K562 (cell line): ENCODE measurements around the gene PRKAG2. TPM values are rescaled to one million over a fixed set of nuclear protein-coding genes. Genes with fewer than 3 reads are reported as not detected.

Source experiments
- CHD2 ChIP-seq: IDR thresholded peaks from 2 replicates; pipeline ENCODE4 v1.6.1; 2011; ENCODE audit warnings: low read depth, low read length
- EP400 ChIP-seq: fragments of 450-650 bp; IDR thresholded peaks from 2 replicates; pipeline ENCODE4 v1.6.1; 2017; ENCODE audit warnings: antibody characterized with exemption, mild to moderate bottlenecking, moderate library complexity
- ETV5 ChIP-seq: sonication (generic); formaldehyde crosslinking; IDR thresholded peaks from 2 replicates; pipeline ENCODE4 v1.4.0; 2020; ENCODE audit warnings: low read depth, mild to moderate bottlenecking, missing genetic modification reagents
- KDM1A ChIP-seq, 2 experiments: fragments of 450-650 bp; IDR thresholded peaks; 2 replicates each; pipeline ENCODE4 v1.6.1; 2016; ENCODE audit warnings: mild to moderate bottlenecking in 2 of 2
- TAL1 ChIP-seq: fragments of 450-650 bp; IDR thresholded peaks from 2 replicates; pipeline ENCODE4 v1.6.1; 2016; ENCODE audit warnings: mild to moderate bottlenecking
- TFAM ChIP-seq: fragments of 250-450 bp; sonication (Bioruptor Pico); conservative IDR thresholded peaks from 2 replicates; pipeline ENCODE4 v1.5.0; 2021; ENCODE audit warnings: mild to moderate bottlenecking, moderate library complexity
- ZKSCAN8 ChIP-seq: fragments of 200-800 bp; sonication (Bioruptor generic); IDR thresholded peaks from 2 replicates; pipeline ENCODE4 v1.6.1; 2016; ENCODE audit warnings: missing genetic modification characterization, missing compliant biosample characterization
- ZNF586 ChIP-seq: fragments of 450-650 bp; formaldehyde crosslinking; conservative IDR thresholded peaks from 2 replicates; pipeline ENCODE4 v1.4.0; 2020; ENCODE audit warnings: mild to moderate bottlenecking, moderate library complexity
- polyA plus RNA-seq, 8 experiments: library from polyadenylated mRNA; depleted of rRNA in 4 of 8; stranded (reverse) in 5 of 8; unstranded in 3 of 8; fragments of >200 nt; fragmentation: Nextera tagmentation in 2 of 8; fragmentation: Illumina TruSeq in 1 of 8; extraction: Ambion mirVana in 2 of 8; extraction: Trizol in 1 of 8; gene quantifications; 2 replicates each; pipeline versions ENCODE4 v1.2.1 to v1.2.3, GENCODE V29; 2011 to 2014; ENCODE audit warnings: inconsistent platforms in 1 of 8, missing spikeins in 1 of 8
- total RNA-seq, 7 experiments: library from RNA; depleted of rRNA in 6 of 7; stranded (reverse); fragments of >200 nt in 6 of 7; fragmentation: Illumina TruSeq in 2 of 7; extraction: Trizol in 2 of 7; gene quantifications; 2 replicates each; pipeline versions ENCODE4 v1.2.1 to v1.2.3, GENCODE V29; 2011 to 2021; ENCODE audit warnings: low replicate concordance in 1 of 7
- TF ChIP-seq, protein P1 (sequence below): fragments of 450-650 bp; IDR thresholded peaks from 2 replicates; pipeline ENCODE4 v1.6.1; 2016; ENCODE audit warnings: mild to moderate bottlenecking, moderate library complexity
- TF ChIP-seq, protein P2 (sequence below): sonication (generic); formaldehyde crosslinking; IDR thresholded peaks from 2 replicates; pipeline ENCODE4 v1.8.0; 2022; ENCODE audit warnings: missing genetic modification reagents, mild to moderate bottlenecking, borderline replicate concordance
- TF ChIP-seq, protein P3 (sequence below), 2 experiments: fragments of 150-350 bp in 1 of 2; IDR thresholded peaks; 2 replicates each; pipeline ENCODE4 v1.6.1; 2012 to 2016; ENCODE audit warnings: low read depth in 2 of 2, low read length in 2 of 2, mild to moderate bottlenecking in 1 of 2, moderate library complexity in 1 of 2

Gene PRKAG2
- total and polyA plus RNA-seq, 9 of the 15 experiments (the other 6 are each of a cell fraction or from before 2014, with no cell fraction given): 0.99 to 5.6 (median 3.3) TPM

DNA sequence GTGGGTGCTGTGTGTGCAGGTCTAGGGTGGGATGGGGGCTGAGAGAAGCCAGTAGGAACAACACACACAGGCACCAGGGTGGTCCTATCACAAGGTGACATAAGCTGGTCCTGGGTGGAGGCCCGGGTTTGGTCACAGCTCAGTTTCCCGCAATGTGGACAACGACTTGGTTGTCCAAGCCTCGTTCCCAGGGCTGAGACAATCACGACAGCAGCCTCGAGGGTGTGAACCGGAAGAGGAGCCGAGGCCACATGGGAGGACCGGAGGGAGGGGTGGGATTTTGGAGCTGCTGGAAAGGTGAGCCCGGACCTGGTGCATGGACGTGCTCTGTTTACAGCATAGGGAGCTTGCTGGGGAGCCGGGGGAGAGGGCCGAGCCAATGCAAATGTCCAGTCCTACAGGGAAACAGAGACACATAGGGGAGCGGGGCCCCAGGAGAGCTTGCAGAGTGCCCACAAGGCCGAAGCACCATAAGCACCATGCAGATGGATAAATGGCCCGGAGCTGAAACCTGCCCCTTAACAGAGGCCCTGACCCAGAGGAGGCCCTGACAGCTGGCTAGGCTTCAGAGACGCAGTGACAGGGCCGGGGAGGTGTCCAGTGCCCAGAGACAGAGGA is 92.8 kb downstream of the PRKAG2 start (continued):
- TF ChIP-seq, protein P1, sequence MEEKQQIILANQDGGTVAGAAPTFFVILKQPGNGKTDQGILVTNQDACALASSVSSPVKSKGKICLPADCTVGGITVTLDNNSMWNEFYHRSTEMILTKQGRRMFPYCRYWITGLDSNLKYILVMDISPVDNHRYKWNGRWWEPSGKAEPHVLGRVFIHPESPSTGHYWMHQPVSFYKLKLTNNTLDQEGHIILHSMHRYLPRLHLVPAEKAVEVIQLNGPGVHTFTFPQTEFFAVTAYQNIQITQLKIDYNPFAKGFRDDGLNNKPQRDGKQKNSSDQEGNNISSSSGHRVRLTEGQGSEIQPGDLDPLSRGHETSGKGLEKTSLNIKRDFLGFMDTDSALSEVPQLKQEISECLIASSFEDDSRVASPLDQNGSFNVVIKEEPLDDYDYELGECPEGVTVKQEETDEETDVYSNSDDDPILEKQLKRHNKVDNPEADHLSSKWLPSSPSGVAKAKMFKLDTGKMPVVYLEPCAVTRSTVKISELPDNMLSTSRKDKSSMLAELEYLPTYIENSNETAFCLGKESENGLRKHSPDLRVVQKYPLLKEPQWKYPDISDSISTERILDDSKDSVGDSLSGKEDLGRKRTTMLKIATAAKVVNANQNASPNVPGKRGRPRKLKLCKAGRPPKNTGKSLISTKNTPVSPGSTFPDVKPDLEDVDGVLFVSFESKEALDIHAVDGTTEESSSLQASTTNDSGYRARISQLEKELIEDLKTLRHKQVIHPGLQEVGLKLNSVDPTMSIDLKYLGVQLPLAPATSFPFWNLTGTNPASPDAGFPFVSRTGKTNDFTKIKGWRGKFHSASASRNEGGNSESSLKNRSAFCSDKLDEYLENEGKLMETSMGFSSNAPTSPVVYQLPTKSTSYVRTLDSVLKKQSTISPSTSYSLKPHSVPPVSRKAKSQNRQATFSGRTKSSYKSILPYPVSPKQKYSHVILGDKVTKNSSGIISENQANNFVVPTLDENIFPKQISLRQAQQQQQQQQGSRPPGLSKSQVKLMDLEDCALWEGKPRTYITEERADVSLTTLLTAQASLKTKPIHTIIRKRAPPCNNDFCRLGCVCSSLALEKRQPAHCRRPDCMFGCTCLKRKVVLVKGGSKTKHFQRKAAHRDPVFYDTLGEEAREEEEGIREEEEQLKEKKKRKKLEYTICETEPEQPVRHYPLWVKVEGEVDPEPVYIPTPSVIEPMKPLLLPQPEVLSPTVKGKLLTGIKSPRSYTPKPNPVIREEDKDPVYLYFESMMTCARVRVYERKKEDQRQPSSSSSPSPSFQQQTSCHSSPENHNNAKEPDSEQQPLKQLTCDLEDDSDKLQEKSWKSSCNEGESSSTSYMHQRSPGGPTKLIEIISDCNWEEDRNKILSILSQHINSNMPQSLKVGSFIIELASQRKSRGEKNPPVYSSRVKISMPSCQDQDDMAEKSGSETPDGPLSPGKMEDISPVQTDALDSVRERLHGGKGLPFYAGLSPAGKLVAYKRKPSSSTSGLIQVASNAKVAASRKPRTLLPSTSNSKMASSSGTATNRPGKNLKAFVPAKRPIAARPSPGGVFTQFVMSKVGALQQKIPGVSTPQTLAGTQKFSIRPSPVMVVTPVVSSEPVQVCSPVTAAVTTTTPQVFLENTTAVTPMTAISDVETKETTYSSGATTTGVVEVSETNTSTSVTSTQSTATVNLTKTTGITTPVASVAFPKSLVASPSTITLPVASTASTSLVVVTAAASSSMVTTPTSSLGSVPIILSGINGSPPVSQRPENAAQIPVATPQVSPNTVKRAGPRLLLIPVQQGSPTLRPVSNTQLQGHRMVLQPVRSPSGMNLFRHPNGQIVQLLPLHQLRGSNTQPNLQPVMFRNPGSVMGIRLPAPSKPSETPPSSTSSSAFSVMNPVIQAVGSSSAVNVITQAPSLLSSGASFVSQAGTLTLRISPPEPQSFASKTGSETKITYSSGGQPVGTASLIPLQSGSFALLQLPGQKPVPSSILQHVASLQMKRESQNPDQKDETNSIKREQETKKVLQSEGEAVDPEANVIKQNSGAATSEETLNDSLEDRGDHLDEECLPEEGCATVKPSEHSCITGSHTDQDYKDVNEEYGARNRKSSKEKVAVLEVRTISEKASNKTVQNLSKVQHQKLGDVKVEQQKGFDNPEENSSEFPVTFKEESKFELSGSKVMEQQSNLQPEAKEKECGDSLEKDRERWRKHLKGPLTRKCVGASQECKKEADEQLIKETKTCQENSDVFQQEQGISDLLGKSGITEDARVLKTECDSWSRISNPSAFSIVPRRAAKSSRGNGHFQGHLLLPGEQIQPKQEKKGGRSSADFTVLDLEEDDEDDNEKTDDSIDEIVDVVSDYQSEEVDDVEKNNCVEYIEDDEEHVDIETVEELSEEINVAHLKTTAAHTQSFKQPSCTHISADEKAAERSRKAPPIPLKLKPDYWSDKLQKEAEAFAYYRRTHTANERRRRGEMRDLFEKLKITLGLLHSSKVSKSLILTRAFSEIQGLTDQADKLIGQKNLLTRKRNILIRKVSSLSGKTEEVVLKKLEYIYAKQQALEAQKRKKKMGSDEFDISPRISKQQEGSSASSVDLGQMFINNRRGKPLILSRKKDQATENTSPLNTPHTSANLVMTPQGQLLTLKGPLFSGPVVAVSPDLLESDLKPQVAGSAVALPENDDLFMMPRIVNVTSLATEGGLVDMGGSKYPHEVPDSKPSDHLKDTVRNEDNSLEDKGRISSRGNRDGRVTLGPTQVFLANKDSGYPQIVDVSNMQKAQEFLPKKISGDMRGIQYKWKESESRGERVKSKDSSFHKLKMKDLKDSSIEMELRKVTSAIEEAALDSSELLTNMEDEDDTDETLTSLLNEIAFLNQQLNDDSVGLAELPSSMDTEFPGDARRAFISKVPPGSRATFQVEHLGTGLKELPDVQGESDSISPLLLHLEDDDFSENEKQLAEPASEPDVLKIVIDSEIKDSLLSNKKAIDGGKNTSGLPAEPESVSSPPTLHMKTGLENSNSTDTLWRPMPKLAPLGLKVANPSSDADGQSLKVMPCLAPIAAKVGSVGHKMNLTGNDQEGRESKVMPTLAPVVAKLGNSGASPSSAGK: peak; percentile 38
- TF ChIP-seq, protein P2, sequence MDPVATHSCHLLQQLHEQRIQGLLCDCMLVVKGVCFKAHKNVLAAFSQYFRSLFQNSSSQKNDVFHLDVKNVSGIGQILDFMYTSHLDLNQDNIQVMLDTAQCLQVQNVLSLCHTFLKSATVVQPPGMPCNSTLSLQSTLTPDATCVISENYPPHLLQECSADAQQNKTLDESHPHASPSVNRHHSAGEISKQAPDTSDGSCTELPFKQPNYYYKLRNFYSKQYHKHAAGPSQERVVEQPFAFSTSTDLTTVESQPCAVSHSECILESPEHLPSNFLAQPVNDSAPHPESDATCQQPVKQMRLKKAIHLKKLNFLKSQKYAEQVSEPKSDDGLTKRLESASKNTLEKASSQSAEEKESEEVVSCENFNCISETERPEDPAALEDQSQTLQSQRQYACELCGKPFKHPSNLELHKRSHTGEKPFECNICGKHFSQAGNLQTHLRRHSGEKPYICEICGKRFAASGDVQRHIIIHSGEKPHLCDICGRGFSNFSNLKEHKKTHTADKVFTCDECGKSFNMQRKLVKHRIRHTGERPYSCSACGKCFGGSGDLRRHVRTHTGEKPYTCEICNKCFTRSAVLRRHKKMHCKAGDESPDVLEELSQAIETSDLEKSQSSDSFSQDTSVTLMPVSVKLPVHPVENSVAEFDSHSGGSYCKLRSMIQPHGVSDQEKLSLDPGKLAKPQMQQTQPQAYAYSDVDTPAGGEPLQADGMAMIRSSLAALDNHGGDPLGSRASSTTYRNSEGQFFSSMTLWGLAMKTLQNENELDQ (CRISPR knock-in tag): no peak
- TF ChIP-seq ETV5 (CRISPR knock-in tag) (no peak), EP400 (no peak), TFAM (CRISPR knock-in tag) (no peak), ZNF586 (CRISPR knock-in tag) (no peak), CHD2 (no peak), ZKSCAN8 (CRISPR knock-in tag) (no peak), TAL1 (no peak), KDM1A (IDR thresholded peaks at IDR 0.05) (no peak)
- TF ChIP-seq, protein P3, sequence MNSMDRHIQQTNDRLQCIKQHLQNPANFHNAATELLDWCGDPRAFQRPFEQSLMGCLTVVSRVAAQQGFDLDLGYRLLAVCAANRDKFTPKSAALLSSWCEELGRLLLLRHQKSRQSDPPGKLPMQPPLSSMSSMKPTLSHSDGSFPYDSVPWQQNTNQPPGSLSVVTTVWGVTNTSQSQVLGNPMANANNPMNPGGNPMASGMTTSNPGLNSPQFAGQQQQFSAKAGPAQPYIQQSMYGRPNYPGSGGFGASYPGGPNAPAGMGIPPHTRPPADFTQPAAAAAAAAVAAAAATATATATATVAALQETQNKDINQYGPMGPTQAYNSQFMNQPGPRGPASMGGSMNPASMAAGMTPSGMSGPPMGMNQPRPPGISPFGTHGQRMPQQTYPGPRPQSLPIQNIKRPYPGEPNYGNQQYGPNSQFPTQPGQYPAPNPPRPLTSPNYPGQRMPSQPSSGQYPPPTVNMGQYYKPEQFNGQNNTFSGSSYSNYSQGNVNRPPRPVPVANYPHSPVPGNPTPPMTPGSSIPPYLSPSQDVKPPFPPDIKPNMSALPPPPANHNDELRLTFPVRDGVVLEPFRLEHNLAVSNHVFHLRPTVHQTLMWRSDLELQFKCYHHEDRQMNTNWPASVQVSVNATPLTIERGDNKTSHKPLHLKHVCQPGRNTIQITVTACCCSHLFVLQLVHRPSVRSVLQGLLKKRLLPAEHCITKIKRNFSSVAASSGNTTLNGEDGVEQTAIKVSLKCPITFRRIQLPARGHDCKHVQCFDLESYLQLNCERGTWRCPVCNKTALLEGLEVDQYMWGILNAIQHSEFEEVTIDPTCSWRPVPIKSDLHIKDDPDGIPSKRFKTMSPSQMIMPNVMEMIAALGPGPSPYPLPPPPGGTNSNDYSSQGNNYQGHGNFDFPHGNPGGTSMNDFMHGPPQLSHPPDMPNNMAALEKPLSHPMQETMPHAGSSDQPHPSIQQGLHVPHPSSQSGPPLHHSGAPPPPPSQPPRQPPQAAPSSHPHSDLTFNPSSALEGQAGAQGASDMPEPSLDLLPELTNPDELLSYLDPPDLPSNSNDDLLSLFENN (IDR thresholded peaks at IDR 0.05; ENCODE audit: low read depth in 2 of 2, low read length in 2 of 2): no peak
